ENCODE results near the gene COQ8A. TPM values are rescaled to one million over a fixed set of nuclear protein-coding genes. Genes with fewer than 3 reads are reported as not detected.
A peak's percentile ranks its signal among the peaks of the same experiment; 100 is the strongest.

COQ8A gene
- total RNA-seq, 1 donor: 14.1 TPM

DNA sequence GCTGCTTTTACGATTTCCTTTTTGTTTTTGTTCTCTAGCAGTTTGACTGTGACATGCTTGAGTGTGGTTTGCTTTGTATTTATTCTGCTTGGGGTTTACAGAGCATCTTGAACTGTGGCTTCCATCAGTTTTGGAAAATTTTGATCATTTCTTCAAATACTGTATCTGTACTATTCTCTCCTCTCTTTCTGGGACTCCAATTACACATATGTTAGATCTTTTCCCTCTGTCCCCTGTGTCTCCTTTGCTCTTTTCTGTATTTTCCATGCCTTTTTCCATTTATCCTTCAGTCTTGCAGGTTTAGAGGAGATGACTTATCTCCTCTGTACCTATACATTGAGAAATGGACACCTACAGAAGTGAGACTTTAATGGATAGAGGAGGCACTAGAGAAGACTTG lies 31.7 kb downstream of the COQ8A start:
- H3K9me3 ChIP-seq (ENCODE audit: low read depth, low read length): peaks cover 3% of the 10 kb centered on the region
- H3K27ac ChIP-seq (ENCODE audit: low read depth, low read length): no peak overlapping the region
- no peaks in the 10 kb centered on the region for H3K36me3 ChIP-seq (ENCODE audit: insufficient read depth, low read length)
- no peaks in the 10 kb centered on the region for H3K79me2 ChIP-seq (ENCODE audit: insufficient read depth, low read length)
- no peak overlapping the region for H3K4me2 ChIP-seq (ENCODE audit: insufficient read depth, low read length)
- no peak overlapping the region for H2AFZ ChIP-seq (ENCODE audit: low read length)
- H3K4me3 ChIP-seq (ENCODE audit: insufficient read depth, low read length): no peak overlapping the region
- H4K20me1 ChIP-seq (ENCODE audit: insufficient read depth, low read length): no peaks in the 10 kb centered on the region
- TF ChIP-seq, protein P1, sequence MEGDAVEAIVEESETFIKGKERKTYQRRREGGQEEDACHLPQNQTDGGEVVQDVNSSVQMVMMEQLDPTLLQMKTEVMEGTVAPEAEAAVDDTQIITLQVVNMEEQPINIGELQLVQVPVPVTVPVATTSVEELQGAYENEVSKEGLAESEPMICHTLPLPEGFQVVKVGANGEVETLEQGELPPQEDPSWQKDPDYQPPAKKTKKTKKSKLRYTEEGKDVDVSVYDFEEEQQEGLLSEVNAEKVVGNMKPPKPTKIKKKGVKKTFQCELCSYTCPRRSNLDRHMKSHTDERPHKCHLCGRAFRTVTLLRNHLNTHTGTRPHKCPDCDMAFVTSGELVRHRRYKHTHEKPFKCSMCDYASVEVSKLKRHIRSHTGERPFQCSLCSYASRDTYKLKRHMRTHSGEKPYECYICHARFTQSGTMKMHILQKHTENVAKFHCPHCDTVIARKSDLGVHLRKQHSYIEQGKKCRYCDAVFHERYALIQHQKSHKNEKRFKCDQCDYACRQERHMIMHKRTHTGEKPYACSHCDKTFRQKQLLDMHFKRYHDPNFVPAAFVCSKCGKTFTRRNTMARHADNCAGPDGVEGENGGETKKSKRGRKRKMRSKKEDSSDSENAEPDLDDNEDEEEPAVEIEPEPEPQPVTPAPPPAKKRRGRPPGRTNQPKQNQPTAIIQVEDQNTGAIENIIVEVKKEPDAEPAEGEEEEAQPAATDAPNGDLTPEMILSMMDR (IDR thresholded peaks at IDR 0.05; ENCODE audit: extremely low read depth, low read depth, low read length): no peak
- DNase-seq (ENCODE audit: insufficient read length, low spot score, missing footprints): no peak
- H3K4me1 ChIP-seq (ENCODE audit: insufficient read depth, low read length): peaks cover 11% of the 10 kb centered on the region
- H3K27me3 ChIP-seq (ENCODE audit: insufficient read depth, low read length): no peaks in the 10 kb centered on the region

DNA sequence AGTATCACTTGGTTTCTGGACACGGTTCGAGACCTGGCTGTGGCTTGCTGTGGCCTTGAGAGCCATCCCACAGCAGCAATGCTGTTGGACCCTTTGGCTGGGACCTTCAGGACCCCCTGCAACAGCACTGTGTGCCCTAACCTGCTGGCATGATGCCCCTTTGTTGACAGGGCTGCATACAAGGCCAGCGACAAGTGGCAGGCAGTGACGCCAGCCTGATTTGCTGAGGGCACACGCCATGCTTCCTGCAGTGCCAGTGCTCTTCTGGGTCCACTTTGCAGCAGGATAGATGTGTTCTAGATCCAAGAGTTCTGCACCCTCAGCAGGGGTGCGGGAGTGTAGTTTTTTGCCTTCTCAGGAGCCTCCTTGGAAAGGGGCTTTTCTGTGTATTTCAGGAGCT lies 32.8 kb downstream of the COQ8A start:
- Histone ChIP-seq H3K79me2 (ENCODE audit: insufficient read depth, low read length) (no peaks in the 10 kb centered on the region), H3K36me3 (ENCODE audit: insufficient read depth, low read length) (no peaks in the 10 kb centered on the region), H3K4me1 (ENCODE audit: insufficient read depth, low read length) (peaks cover 11% of the 10 kb centered on the region), H4K20me1 (ENCODE audit: insufficient read depth, low read length) (peaks cover 2% of the 10 kb centered on the region), H3K4me2 (ENCODE audit: insufficient read depth, low read length) (no peak overlapping the region), H3K27ac (ENCODE audit: low read depth, low read length) (no peak overlapping the region), H3K9me3 (ENCODE audit: low read depth, low read length) (peaks cover 3% of the 10 kb centered on the region), H3K4me3 (ENCODE audit: insufficient read depth, low read length) (no peak overlapping the region), H3K27me3 (ENCODE audit: insufficient read depth, low read length) (no peaks in the 10 kb centered on the region), H2AFZ (ENCODE audit: low read length) (no peak overlapping the region)
- DNase-seq (ENCODE audit: insufficient read length, low spot score, missing footprints): no peak
- TF ChIP-seq, protein P1 (IDR thresholded peaks at IDR 0.05; ENCODE audit: extremely low read depth, low read depth, low read length): no peak

DNA sequence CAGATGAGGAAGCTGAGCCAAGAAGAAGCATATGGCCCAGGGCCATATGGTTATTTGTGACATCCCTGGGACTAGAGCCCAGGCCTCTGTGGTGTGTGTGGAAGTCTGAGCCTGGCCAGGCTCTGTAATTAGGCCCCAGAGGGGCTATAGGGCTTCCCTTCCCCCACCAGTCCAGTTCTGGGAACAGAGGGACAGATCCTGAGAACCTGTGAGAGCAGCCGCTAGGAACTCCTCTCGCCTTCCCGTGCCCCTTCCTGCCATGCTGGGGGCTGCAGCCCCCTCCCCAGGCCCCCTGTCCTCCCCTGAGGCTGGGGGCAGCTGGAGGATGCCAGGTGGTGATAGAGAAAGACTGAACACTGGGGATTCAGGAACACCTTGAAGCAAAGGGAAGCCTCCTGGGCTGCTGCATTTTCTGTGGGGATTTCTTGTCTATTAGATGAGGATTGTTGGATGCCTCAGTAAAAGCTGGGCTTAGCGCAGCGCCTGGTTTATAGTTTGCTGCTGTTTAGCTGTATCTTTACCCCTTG lies 33.3 kb downstream of the COQ8A start:
- Histone ChIP-seq H3K79me2 (ENCODE audit: insufficient read depth, low read length) (no peaks in the 10 kb centered on the region), H3K4me1 (ENCODE audit: insufficient read depth, low read length) (peaks cover 11% of the 10 kb centered on the region), H2AFZ (ENCODE audit: low read length) (peak overlapping the region; percentile 80), H3K36me3 (ENCODE audit: insufficient read depth, low read length) (no peaks in the 10 kb centered on the region), H3K4me3 (ENCODE audit: insufficient read depth, low read length) (no peak overlapping the region), H3K27ac (ENCODE audit: low read depth, low read length) (no peak overlapping the region), H3K4me2 (ENCODE audit: insufficient read depth, low read length) (no peak overlapping the region), H3K9me3 (ENCODE audit: low read depth, low read length) (peaks cover 3% of the 10 kb centered on the region), H4K20me1 (ENCODE audit: insufficient read depth, low read length) (peaks cover 2% of the 10 kb centered on the region), H3K27me3 (ENCODE audit: insufficient read depth, low read length) (no peaks in the 10 kb centered on the region)
- peak; percentile 77 for DNase-seq (ENCODE audit: insufficient read length, low spot score, missing footprints)
- TF ChIP-seq, protein P1 (IDR thresholded peaks at IDR 0.05; ENCODE audit: extremely low read depth, low read depth, low read length): no peak

DNA sequence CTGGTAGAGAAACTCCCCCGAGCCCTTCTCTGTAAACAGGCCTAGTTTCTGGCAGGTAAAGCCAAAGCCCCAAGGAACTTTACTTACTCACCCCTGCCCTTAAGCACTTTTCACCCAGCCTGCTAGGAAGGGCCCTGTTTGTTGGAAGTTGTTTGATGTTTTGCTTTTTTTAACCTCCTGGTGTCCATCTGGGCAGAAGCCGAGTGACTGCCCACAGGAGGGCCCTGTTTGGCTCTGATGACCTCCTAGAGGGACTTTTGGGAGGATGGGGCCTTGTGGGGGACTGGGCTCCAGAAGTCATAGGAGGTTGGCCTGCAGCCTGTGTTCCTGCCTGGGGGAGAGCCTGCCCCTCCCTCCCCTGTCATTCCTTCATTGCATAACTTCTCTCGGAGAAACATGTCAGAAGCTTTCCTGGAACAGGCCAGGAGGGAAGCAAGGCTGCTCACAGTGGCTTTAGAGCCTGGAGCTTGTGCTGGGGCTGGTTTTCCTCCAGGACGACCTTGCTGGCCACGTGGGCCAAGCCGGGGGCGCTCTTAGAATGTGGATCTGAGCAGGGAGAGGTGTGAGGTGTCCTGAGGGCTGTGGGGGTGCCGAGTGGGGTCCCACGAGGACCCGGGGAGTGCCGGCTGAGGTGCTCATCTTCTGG lies 33.9 kb downstream of the COQ8A start:
- H3K4me1 ChIP-seq (ENCODE audit: insufficient read depth, low read length): peaks cover 11% of the 10 kb centered on the region
- H3K4me3 ChIP-seq (ENCODE audit: insufficient read depth, low read length): no peak overlapping the region
- peak; percentile 91 for DNase-seq (ENCODE audit: insufficient read length, low spot score, missing footprints)
- no peaks in the 10 kb centered on the region for H3K27me3 ChIP-seq (ENCODE audit: insufficient read depth, low read length)
- H3K79me2 ChIP-seq (ENCODE audit: insufficient read depth, low read length): no peaks in the 10 kb centered on the region
- TF ChIP-seq, protein P1 (IDR thresholded peaks at IDR 0.05; ENCODE audit: extremely low read depth, low read depth, low read length): no peak
- H2AFZ ChIP-seq (ENCODE audit: low read length): peak overlapping the region; percentile 80
- H3K36me3 ChIP-seq (ENCODE audit: insufficient read depth, low read length): no peaks in the 10 kb centered on the region
- peaks cover 2% of the 10 kb centered on the region for H4K20me1 ChIP-seq (ENCODE audit: insufficient read depth, low read length)
- peak overlapping the region; percentile 48 for H3K27ac ChIP-seq (ENCODE audit: low read depth, low read length)
- H3K4me2 ChIP-seq (ENCODE audit: insufficient read depth, low read length): peak overlapping the region; percentile 28
- H3K9me3 ChIP-seq (ENCODE audit: low read depth, low read length): peaks cover 3% of the 10 kb centered on the region

All from osteoblast (primary cell).